Measurements from ENCODE around the gene SELENON.

SELENON gene, protein sequence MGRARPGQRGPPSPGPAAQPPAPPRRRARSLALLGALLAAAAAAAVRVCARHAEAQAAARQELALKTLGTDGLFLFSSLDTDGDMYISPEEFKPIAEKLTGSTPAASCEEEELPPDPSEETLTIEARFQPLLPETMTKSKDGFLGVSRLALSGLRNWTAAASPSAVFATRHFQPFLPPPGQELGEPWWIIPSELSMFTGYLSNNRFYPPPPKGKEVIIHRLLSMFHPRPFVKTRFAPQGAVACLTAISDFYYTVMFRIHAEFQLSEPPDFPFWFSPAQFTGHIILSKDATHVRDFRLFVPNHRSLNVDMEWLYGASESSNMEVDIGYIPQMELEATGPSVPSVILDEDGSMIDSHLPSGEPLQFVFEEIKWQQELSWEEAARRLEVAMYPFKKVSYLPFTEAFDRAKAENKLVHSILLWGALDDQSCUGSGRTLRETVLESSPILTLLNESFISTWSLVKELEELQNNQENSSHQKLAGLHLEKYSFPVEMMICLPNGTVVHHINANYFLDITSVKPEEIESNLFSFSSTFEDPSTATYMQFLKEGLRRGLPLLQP
- total RNA-seq, result 14.1 to 20.6 reads per million in 2 donors

DNA sequence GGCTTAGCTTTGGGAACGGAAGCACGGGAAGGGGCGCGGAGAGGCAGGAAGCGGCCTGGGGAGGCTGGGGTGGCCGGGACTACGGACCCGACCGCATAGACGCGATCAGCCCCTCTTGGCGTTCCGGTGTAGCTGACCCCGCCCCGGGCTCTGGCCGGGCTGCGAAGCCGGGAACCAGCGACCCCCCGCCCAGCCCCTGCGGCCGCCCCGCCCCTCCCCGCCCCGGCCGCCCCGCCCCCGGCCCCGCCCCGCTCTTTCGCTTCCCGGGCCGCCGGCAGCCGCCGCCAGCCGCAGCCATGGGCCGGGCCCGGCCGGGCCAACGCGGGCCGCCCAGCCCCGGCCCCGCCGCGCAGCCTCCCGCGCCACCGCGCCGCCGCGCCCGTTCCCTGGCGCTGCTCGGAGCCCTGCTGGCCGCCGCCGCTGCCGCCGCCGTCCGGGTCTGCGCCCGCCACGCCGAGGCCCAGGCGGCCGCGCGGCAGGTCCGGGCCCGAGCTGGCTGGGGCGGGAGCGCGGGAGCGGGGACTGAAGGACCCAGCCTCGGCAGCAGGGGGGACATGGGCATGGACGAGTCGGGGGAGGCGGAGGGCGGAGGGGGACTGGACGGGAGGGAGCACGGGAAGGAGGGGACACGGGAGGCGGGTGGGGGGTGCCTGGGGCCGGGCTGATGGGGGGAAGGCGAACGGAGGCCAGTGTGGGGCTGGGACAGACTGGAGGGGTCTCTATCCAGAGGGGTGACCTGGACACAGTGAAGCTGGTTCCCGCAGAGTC, at the start of gene SELENON:
Gene SELENON (plus strand): TSS at position 259 of the 768 bp plus-strand sequence. CDS start 38 bp downstream, at position 297.
- DNase-seq, result no peak

DNA sequence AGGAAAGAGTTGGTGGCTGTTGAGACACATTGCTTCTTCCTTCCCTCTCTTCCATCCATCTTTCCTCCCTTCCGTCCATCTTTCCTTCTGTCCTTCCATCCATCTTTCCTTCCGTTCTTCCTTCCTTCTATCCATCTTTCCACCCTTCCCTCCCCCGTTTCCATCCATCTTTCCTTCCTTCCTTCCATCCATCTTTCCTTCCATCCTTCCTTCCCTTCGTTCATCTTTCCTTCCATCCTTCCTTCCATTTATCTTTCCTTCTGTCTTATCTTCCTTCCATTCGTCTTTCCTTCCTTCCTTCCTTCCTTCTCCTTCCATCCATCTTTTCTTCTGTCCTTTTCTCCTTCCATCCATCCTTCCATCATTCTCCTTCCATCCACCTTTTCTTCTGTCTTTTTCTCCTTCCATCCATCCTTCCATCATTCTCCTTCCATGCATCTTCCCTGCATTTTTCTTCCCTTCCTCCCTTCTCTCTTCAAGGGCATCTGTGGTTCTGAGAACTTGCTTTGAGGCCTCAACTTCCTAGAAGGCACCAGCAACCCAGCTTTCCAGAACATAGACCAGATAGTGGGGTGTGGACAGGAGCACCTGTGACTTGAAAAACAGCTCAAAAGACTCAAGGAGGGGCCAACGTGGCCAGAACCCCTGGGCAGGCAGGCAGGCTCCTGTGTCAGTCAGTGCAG, 48.9 kb upstream of the SELENON start:
- no peak for DNase-seq

DNA sequence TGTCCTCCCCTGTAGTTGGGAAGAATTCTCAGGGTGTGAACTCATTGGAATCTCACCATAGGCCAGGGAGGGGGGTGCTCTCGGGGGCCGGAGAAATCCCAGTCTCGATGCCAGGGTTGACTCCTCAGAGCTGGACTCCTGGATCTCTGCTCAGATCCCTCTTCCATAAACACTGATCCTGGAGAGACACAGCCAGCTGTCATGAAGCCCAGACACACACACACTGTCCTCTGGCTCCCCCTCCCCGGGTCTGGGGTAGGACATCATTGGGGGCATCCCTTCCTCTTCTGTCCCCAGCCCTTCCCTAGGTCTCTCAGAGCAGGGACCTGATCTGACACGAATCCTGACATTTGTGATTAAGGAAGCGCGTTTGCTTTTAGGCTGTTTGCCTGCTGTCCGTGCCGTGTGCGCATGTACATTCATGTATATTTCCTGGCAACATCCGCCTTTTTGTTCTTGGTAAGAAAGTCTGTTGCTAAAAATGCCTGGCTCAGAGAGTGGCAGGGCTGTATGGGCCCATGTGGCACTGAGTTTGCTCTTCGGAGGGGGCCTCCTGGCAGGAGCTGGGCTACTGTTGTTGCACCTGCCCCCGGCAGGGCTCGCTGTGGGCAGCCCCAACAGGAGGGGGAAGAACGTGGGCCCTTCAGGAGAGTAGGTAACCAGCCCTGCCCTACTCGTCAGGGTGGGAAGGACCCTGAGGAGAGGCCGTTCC, 45.4 kb upstream of the SELENON start:
- DNase-seq, result no peak

DNA sequence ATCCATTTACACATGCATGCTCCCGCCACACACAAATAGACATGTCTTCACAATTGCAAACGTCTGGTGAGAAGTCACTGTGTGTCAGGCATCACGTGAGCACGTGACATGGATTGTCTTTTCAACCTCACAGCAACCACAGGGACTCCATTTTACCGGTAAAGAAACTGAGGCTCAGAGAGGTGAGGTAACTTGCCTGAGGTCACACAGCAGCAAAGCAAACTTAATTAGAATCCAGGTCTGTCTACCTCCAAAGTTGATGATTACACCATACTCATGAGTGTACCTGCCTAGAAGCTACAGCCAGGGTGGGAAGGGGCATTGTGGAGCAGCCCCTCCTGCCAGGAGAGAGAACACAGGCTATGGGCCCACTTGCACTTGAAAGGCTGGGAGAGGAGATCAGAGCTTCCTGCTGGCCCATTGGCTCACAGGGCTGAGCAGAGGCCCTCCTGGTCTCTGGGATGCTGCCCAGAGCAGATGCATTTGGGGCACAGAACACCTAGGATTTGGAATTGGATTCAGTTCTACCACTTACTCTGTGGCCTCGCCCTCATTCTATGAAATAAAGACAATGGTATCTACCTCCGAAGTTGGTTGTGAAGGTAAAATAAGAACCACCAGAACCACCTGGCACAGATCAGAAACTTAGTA, 44.4 kb upstream of the SELENON start:
- no peak for DNase-seq

DNA sequence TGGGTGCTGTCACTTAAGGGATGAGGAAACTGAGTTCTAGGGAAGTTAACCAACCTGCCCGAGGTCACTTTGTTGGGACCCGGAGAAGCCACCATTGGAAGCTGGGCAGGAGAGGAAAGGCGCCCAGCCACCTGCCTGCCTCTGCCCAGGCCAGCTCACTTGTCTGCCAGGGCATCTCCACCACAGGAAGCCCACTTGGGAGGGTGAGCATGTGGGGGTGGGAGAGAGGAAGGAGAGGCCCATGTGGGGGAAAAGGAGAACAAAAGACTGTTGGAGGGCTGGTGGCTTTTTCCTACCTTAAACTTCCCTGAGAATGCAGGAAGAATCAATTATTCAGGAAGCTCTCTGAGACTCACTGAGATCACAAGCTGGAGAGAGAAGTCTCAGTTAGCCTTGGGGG, 43.8 kb upstream of the SELENON start:
- DNase-seq, result no peak

DNA sequence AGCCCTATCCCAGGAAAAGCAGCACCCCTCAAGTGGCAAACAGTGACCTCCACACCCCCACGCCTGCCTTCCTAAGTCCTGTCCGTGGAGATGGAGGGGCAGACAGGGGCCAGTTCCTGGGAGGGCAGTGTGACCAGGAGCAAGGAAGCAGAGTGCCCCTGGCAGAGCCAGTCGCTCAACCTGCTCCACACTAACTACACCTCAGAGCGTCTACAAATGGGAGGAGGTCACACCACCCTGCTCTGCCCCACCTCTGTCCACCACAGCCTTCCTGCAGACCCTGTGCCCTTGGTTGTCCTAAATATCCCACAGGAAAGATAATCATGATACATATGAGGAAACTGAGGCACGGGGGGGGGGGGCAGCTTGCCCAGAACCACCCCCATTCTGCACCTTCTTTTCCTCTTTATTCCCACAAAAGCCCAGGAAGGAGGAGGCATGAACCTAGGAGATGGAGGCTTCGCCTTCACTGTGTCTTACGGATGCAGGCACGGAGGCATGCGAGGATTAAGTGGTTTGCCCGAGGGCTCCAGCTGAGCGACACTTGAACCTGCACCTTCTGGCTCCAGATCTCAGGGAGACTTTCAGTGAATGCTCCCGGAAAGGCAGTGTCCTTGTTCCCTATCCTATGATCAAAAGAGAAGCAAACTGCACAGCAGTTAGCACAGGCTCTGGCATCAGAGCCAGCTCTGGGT, 42.7 kb upstream of the SELENON start:
- DNase-seq, result no peak

DNA sequence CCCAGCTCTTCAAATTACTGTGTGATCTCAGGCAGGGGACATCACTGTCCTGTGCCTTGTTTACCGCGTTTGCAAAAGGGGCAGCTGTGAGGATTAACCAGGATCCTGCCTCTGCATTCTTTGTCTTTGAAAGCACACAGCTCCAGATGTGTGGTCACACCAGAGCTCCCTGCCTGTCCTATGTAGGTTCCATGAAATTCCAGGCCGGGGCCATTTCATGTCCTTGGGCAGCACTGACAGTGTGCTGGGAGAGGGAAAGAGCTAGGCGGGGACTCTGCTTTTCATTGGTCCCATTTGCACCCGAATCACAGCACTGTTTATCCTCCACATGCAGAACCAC, 42.2 kb upstream of the SELENON start:
- DNase-seq, result no peak

DNA sequence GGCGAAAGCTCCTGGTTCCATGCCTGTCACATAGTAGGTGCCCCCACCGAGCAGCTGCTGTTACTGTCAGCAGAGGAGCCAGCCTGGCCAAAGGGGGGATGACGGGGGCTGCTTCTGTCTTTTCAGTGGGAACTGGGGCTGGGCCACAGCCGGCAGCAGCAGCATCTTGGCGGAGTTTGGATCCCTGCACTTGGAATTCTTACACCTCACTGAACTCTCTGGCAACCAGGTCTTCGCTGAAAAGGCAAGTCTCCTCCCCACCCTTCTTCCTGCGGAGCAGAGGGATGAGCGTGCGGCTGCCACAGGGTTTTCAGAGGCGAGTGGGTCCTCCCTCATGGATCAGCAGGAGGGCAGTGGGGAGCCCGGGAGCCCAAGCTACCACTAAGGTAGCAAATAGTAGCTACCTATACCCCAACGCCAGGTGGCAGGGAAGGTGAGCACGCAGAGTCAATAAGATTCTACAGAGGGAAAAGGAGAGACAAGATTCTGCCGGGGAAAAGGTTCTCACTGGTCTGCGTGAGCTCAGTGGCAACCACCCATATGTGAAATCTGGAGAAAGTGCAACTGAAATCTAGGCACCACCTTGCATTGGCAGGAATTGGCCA, 41.4 kb upstream of the SELENON start:
- DNase-seq, result no peak

DNA sequence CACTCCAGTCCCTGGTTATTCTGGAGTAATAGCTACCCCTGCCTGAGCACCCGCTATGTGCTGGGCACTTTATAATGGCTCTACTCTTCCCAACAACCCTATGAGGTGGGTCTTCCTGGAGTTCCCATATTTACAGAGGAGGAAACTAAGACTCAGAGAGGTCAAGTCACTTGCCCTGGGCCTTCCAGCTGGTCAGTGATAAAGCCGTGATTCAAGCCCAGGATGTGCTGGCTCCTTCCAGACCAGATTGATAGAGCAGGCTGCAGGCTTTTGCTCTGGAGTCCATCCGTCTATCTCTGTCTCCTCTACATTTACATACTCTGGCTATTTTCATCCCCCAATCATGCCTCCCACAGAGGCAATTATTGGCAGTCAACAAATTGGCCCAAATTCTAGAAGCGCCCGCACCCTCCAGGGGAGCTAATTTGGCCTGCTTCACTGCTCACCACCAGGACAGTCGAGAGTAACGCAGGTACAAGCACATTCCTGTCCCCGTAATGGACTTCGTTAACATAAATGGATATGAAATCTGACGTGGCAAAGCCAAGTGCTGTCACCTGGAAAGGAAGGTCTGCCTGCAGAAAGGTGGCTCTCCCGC, 39.8 kb upstream of the SELENON start:
- no peak for DNase-seq

DNA sequence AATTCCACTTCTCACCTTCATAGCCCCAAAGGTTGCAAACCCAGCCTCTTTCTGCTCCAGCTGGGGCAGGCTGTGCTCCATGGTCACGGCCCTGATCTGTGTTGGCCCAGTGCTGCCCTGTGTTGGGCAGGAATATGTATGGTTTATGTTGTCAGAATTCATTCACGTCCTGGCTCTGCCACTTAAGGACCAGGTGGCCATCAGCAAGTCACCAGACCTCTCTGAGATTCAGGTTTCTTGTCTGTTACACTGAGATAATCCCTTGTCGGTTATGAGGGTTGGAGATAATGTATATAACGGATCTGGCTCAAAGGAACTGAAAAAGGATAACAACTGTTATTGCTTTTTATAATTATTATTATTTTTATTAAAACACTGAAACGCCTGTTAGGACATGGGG, 39.1 kb upstream of the SELENON start:
- DNase-seq, result no peak

DNA sequence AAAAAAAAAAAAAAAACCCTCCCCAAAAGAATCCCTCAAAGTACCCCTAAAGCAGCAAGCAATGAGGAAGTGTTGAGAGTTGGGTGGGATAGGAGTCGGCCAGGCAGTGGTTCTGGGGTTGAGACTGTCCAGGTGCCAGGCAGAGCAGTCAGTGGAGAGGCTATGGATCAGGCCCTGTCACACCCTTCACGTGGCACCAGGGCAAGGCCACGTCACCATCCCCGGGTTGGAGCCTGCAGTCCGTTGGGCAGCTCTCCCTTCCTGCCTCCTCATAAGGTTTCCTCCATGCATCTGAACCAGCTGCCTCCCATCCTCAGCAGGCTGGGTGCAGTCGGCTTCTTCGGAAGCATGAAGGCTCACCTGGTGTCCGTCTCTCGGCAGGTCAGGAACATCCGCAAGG, 36.5 kb upstream of the SELENON start:
- no peak for DNase-seq

DNA sequence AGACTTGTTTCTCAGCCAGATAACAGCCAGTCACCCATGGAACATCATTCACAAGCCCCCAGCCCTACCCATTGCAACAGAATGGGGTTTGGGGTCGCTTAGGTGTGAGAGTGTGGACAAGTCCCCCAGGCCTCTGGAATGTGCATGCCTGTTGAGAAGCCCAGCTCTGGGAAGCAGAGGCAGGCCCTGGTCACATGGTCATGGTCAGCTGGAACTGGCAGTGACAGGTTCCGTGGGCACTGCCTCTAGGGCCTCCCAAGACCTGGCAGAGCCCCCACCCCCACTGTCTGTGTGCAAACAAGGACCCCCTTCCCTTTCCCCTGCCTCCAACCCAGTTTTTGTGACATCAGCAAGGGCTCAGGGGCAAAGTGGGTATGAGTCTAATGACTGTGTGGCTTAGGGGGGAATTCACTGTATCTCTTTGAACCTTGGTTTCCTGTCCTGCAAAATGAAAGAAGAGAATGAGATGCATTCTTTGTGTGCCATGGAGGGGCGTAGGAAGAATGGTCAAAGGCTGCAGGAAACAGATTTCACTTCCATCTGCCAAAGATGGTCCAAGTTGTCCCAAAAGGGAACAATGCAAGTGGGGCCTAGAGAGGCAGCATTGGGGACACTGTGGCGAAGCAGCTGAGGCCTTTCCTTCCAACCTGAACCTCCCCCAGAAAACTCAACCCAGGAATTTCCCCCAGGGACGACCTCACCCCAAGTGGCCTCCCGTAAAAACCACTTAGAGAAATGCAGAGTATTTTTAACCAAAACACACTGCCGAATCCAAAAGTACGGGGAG, 34.7 kb upstream of the SELENON start:
- no peak for DNase-seq

DNA sequence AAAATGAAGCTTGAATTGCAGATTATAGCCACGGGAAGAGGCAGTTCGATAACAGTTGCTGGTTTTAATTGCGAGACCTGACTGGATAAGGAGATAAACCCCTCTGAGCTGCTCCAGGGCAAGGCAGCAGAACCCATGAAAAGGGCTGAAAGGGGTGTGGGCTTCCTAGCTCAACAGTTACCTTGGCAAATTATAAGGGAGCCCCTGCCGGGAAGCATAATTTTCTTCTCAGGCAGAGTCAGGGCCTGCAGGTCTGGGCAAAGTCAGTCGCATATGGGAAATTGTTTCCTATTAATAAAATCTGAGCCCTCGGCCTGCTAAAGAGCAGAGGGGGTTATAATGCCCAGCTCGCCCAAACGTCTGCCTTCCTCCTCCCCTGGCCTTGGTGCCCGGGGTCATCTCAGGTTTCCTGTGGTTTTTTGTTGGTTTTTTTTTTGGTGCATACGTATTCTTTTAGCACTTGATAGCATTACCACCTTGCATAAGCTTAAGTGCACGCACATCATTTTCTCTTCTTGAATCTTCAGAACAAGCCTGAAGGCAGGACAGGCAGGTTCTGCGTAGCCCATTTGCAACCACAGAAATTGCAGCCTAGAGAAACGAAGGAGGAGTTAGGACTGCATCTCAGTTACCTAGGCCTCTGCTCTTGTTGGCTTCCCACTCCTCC, 33.9 kb upstream of the SELENON start:
- no peak for DNase-seq

DNA sequence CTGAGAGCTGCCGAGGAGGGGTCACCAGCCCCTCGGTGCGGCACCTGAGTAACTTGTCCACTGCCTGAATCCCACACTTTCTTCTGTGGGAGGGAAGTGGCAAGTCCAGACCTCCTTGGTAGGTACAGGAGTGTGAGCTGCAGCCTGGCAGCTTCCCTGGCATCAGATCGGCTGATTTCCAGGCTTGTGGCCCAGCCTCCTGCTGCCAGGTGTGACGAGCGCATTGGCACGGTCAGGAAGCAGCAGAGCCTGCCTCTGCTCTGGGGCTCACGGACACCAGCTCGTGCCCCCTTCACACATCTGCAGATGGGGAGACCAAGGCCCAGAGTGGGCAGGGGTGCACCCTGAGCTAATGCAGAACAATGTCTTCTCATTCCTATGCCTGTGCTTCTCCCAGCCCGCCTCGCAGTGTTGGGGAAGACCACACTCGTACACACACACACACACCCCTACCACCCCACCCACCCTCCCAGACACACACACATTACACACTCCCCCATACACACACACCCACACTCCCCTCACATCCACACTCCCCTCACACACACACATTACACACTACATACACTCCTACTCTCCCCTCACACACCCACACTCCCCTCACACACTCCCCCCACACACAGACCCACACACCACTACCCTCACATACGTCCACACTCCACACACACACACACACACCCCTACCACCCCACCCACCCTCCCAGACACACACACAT, 33.1 kb upstream of the SELENON start:
- no peak for DNase-seq

DNA sequence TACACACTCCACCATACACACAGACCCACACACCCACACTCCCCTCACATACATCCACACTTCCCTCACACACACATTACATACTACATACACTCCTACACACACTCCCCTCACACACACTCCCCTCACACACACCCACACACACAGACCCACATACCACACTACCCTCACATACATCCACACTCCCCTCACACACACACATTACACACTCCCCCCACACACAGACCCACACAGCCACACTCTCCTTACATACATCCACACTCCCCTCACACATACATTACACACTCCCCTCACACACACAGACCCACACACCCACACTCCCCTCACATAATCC, 32.6 kb upstream of the SELENON start:
- no peak for DNase-seq

DNA sequence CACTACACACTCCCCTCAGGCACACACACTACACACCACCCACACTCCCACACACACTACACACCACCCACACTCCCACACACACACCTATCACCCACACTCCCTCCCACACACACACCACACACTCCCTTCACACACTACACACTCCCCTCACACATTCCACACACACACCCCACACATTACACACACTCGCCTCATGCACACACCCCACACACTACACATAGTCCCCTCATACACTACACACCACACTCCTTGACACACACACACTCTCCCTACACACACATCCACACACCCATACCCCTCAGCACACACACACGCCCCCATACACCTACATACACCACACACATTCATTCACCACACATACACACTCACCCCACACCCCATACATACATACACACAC, 31.0 kb upstream of the SELENON start:
- DNase-seq, result no peak

DNA sequence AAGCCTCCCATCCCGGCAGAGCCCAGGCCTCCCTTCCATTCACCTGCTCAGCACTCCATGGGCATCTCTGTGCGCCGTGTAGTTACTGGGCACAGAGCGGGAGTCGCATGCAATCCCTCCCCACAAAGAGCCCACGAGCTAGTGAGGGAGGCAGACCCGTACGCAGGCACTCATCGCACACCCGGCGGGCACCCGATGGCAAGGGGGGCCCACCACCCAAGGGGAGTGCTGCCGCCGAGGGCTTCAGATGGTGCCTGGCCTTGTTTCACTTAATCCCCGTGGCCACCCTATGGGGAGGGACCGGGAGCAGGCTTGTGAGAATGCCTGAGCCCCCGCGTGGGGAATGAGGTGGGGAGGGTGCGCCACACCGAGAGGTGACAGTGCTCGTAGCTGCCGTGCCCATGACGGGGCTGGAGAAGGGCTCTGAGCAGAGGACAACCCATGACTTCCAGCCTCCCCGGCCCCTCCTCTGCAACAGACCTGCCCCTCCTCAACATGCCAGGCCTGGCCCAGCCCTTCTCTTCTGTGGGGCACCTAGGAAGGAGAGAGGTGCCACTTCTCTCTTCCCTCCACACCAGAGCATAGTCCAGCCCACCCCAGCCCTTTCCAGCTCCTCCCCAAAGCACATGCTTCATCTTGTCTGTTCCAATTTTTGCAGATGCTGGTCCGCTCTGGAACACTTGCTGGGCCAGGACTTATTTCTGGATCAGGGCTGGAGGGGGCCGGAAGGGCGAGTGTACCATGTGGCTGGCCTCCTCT, 30.2 kb upstream of the SELENON start:
- no peak for DNase-seq

Data from activated gamma-delta T cell (primary cell).